Measurements from ENCODE around the gene OR2AE1. TPM values are rescaled to one million over a fixed set of nuclear protein-coding genes. Genes with fewer than 3 reads are reported as not detected.

The OR2AE1 gene
- total and polyA plus RNA-seq, 4 donors, result 0.03 to 0.57 (median 0.25) TPM; not detected in 1

DNA sequence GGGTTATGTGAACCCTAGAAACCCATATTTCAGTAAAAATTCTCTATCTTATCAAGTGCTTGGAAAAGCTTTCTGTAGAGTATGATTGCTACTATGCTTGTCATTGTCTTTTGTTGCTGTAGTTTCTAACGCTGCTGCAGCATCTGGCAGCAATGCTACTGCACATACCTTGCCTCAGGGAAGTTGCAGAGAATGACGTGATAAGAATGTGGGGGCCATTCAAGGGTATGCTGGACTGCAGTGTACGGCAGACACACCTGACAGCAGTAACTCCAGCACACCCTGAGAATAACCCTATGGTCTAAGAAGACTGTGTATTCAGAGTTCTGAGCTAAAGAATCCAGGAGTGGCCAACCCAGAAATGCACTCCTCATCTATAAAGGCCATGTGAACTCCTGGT lies 22.0 kb upstream of the OR2AE1 start:
- Histone ChIP-seq H3K36me3 (ENCODE audit: control insufficient read depth in 4 of 4, insufficient read depth in 4 of 4, low read length in 4 of 4) (peaks cover 24 to 42% (median 35%) of the 10 kb centered on the region in 4 donors), H3K9ac (ENCODE audit: insufficient read depth in 1 of 2, low read length in 2 of 2) (no peak overlapping the region), H3K4me1 (ENCODE audit: control insufficient read depth in 5 of 5, insufficient read depth in 5 of 5, low read length in 5 of 5) (no peaks in the 10 kb centered on the region), H3K9me3 (ENCODE audit: control insufficient read depth in 4 of 4, insufficient read depth in 3 of 4, low read length in 3 of 4) (no peaks in the 10 kb centered on the region), H3K27ac (ENCODE audit: low read depth in 1 of 2, low read length in 1 of 2) (no peak overlapping the region), H3K27me3 (ENCODE audit: control insufficient read depth in 3 of 3, insufficient read depth in 3 of 3, low read length in 2 of 3) (no peaks in the 10 kb centered on the region), H3K4me3 (no peak overlapping the region)
- ATAC-seq (ENCODE audit: insufficient read depth, low FRiP score), result no peak
- no peak for DNase-seq
- 81 to 87% methylated on average over 3 of the region's 3 CpGs for WGBS, 2 donors
- TF ChIP-seq CTCF (IDR thresholded peaks at IDR 0.05; ENCODE audit: control extremely low read depth, extremely low read depth), result no peak

- TF ChIP-seq CTCF (IDR thresholded peaks at IDR 0.05; ENCODE audit: control extremely low read depth, extremely low read depth), result no peak
- Histone ChIP-seq H3K27ac (ENCODE audit: low read depth in 1 of 2, low read length in 1 of 2) (no peak overlapping the region), H3K4me3 (no peak overlapping the region), H3K36me3 (ENCODE audit: control insufficient read depth in 4 of 4, insufficient read depth in 4 of 4, low read length in 4 of 4) (peaks cover 16 to 34% (median 28%) of the 10 kb centered on the region in 4 donors), H3K9ac (ENCODE audit: insufficient read depth in 1 of 2, low read length in 2 of 2) (no peak overlapping the region), H3K9me3 (ENCODE audit: control insufficient read depth in 4 of 4, insufficient read depth in 3 of 4, low read length in 3 of 4) (no peaks in the 10 kb centered on the region), H3K27me3 (ENCODE audit: control insufficient read depth in 3 of 3, insufficient read depth in 3 of 3, low read length in 2 of 3) (no peaks in the 10 kb centered on the region), H3K4me1 (ENCODE audit: control insufficient read depth in 5 of 5, insufficient read depth in 5 of 5, low read length in 5 of 5) (no peaks in the 10 kb centered on the region)
- 90 to 92% methylated on average over 2 of the region's 2 CpGs for WGBS, 2 donors
- no peak for DNase-seq
- ATAC-seq (ENCODE audit: insufficient read depth, low FRiP score), result no peak
Observed at GRCh38 chr7:99898023-99898357, 21.2 kb upstream of the OR2AE1 start.

DNA sequence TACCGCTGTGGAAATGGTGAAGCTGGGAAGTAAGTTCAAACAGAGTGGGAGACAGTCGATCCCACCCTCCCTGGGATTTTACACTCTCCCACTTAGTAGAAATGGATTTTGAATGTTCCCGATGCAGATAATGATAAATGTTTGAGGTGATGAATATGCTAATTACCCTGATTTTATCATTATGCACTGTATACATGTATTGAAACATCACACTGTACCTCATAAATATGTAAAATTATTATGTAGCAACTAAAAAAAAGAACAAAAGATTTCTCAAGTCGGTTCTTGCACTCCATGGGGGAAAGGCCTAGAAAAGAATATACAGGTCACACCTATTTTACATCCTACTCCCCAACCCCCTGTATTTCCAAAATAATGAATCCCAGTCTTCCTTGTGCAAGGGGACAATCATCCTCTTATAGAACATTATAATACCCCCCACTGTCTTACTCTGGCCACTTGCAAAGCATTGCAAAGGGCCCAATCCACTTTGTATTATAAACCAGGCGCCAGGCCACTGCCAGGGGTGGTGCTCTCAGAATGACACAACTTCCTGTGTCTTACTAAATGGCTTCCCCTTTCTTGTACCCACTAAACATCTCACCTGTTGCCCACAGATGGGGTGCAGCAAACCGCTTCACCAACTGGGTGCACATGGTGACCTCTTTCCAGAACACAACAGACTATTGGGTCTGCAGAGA lies 20.6 kb upstream of the OR2AE1 start:
- DNase-seq (no peak), ATAC-seq (ENCODE audit: insufficient read depth, low FRiP score) (no peak)
- no peaks in the 10 kb centered on the region for H3K27me3 ChIP-seq (ENCODE audit: control insufficient read depth in 3 of 3, insufficient read depth in 3 of 3, low read length in 2 of 3)
- 75 to 90% methylated on average over 6 of the region's 6 CpGs for WGBS, 2 donors
- no peak for TF ChIP-seq CTCF (IDR thresholded peaks at IDR 0.05; ENCODE audit: control extremely low read depth, extremely low read depth)
- H3K36me3 ChIP-seq (ENCODE audit: control insufficient read depth in 4 of 4, insufficient read depth in 4 of 4, low read length in 4 of 4), result peaks cover 11 to 29% (median 25%) of the 10 kb centered on the region in 4 donors
- H3K4me1 ChIP-seq (ENCODE audit: control insufficient read depth in 5 of 5, insufficient read depth in 5 of 5, low read length in 5 of 5), result no peaks in the 10 kb centered on the region
- H3K27ac ChIP-seq (ENCODE audit: low read depth in 1 of 2, low read length in 1 of 2), result no peak overlapping the region
- no peaks in the 10 kb centered on the region for H3K9me3 ChIP-seq (ENCODE audit: control insufficient read depth in 4 of 4, insufficient read depth in 3 of 4, low read length in 3 of 4)
- no peak overlapping the region for H3K9ac ChIP-seq (ENCODE audit: insufficient read depth in 1 of 2, low read length in 2 of 2)
- no peak overlapping the region for H3K4me3 ChIP-seq

- Histone ChIP-seq H3K9ac (ENCODE audit: insufficient read depth in 1 of 2, low read length in 2 of 2) (no peak overlapping the region), H3K4me1 (ENCODE audit: control insufficient read depth in 5 of 5, insufficient read depth in 5 of 5, low read length in 5 of 5) (no peaks in the 10 kb centered on the region), H3K27me3 (ENCODE audit: control insufficient read depth in 3 of 3, insufficient read depth in 3 of 3, low read length in 2 of 3) (no peaks in the 10 kb centered on the region), H3K36me3 (ENCODE audit: control insufficient read depth in 4 of 4, insufficient read depth in 4 of 4, low read length in 4 of 4) (peaks cover 15 to 25% (median 21%) of the 10 kb centered on the region in 4 donors), H3K9me3 (ENCODE audit: control insufficient read depth in 4 of 4, insufficient read depth in 3 of 4, low read length in 3 of 4) (no peaks in the 10 kb centered on the region), H3K27ac (ENCODE audit: low read depth in 1 of 2, low read length in 1 of 2) (no peak overlapping the region), H3K4me3 (no peak overlapping the region)
- no peak for TF ChIP-seq CTCF (IDR thresholded peaks at IDR 0.05; ENCODE audit: control extremely low read depth, extremely low read depth)
- DNase-seq (no peak), ATAC-seq (ENCODE audit: insufficient read depth, low FRiP score) (no peak)
Observed at GRCh38 chr7:99894738-99895137, 17.9 kb upstream of the OR2AE1 start.
